ENCODE data around the gene KDM2B. TPM values are rescaled to one million over a fixed set of nuclear protein-coding genes. Genes with fewer than 3 reads are reported as not detected.

Gene KDM2B
- total and polyA plus RNA-seq, 2 experiments from 2014 or later: 59.4 to 161 TPM

DNA sequence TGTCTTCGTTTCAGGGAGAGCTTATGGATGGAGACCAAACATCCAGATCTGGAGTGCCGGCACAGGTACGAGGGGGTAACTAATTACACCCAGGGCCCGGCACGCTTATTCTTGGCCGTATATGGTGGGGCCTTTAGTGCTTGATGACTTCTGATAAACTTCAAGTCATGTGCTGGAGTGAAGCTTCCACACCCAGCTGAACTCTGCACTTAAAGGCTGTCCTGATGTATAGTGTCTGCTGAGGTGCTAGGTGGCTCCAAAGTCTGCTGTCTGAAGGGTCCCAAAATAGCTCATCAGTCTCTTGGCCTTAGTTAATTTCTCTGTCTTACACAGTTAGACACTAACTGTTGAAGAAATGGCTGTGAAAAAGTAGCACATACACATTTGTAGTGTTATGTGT lies 163.0 kb downstream of the KDM2B start (continued):
- TF ChIP-seq REST (IDR thresholded peaks at IDR 0.05; ENCODE audit: unreplicated experiment) (no peak), JUNB (IDR thresholded peaks at IDR 0.05; ENCODE audit: unreplicated experiment) (no peak), EZH2 (IDR thresholded peaks at IDR 0.05; ENCODE audit: low read depth, unreplicated experiment) (no peak), EZH2phosphoT487 (IDR thresholded peaks at IDR 0.05; ENCODE audit: unreplicated experiment) (no peak), CREB1 (CRISPR knock-in tag; IDR thresholded peaks at IDR 0.05; ENCODE audit: low read depth) (no peak), NANOG (IDR thresholded peaks at IDR 0.05; ENCODE audit: borderline replicate concordance) (no peak), ETS1 (IDR thresholded peaks at IDR 0.05) (no peak), ZNF331 (CRISPR knock-in tag; IDR thresholded peaks at IDR 0.05; ENCODE audit: low read depth) (no peak)

- Mint-ChIP-seq H3K9me3 (no peaks in the 10 kb centered on the region), H3K4me1 (no peaks in the 10 kb centered on the region), H3K36me3 (ENCODE audit: low read depth) (peaks cover 30% of the 10 kb centered on the region), H3K27ac (no peak overlapping the region), H3K4me3 (no peak overlapping the region), H3K27me3 (ENCODE audit: insufficient read depth, low read depth, poor library complexity) (peaks cover 2% of the 10 kb centered on the region)
- H4K20me1 ChIP-seq (replicated peaks; ENCODE audit: insufficient read depth): peaks cover 12% of the 10 kb centered on the region; the same call in 1 of the 2 replicates
- H3K36me3 ChIP-seq (ENCODE audit: insufficient read depth): peaks cover 19% of the 10 kb centered on the region
- H3K4me3 ChIP-seq: no peak overlapping the region
- H3K4me1 ChIP-seq (ENCODE audit: insufficient read depth): no peaks in the 10 kb centered on the region
- no peak overlapping the region for H3K27ac ChIP-seq (ENCODE audit: low read depth)
- ATAC-seq (no peak), DNase-seq (ENCODE audit: low spot score) (no peak)
- peaks cover 47% of the 10 kb centered on the region for H3K79me2 ChIP-seq (replicated peaks; ENCODE audit: insufficient read depth)
- no peaks in the 10 kb centered on the region; the same call in 1 of the 2 replicates for H3F3A ChIP-seq (replicated peaks; ENCODE audit: low read depth)
- no peak overlapping the region for H2AFZ ChIP-seq
- H3K27me3 ChIP-seq (ENCODE audit: insufficient read depth): no peaks in the 10 kb centered on the region
- no peak overlapping the region for H3K4me2 ChIP-seq
- H3K9me2 ChIP-seq (ENCODE audit: insufficient read depth): no peaks in the 10 kb centered on the region
- TF ChIP-seq REST (IDR thresholded peaks at IDR 0.05; ENCODE audit: unreplicated experiment) (no peak), ZNF462 (CRISPR knock-in tag; IDR thresholded peaks at IDR 0.05) (no peak), ETS1 (IDR thresholded peaks at IDR 0.05) (no peak)
Observed at GRCh38 chr12:121413917-121414316, 166.9 kb downstream of the KDM2B start.

All from GM23338 (cell line).